Measurements from ENCODE around the gene TNNT3. TPM values are rescaled to one million over a fixed set of nuclear protein-coding genes. Genes with fewer than 3 reads are reported as not detected.

Gene TNNT3
- total RNA-seq, 1 experiment from 2014 or later = not detected

DNA sequence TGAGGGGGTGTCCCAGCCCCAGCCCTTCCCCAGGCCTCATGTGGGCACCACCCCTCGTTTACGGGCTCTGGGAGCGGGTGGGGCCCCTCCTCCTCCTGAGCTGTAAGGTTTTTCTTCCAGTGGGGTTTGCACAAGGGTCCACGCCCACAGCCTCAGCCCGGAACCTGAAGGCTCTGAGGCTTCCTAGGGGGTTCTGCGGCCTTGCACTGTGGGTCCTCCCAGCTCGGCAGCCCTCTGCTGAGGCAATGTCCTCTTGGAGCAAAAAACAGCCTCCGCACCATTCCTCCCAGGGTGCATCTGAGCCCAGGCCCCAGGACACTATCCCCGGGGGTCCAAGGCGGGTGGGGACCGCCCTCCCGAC lies 64.1 kb downstream of the TNNT3 start:
- intact Hi-C loops (cut with micrococcal nuclease; ENCODE audit: unreplicated experiment) = no loop called here
- TF ChIP-seq, protein P1, sequence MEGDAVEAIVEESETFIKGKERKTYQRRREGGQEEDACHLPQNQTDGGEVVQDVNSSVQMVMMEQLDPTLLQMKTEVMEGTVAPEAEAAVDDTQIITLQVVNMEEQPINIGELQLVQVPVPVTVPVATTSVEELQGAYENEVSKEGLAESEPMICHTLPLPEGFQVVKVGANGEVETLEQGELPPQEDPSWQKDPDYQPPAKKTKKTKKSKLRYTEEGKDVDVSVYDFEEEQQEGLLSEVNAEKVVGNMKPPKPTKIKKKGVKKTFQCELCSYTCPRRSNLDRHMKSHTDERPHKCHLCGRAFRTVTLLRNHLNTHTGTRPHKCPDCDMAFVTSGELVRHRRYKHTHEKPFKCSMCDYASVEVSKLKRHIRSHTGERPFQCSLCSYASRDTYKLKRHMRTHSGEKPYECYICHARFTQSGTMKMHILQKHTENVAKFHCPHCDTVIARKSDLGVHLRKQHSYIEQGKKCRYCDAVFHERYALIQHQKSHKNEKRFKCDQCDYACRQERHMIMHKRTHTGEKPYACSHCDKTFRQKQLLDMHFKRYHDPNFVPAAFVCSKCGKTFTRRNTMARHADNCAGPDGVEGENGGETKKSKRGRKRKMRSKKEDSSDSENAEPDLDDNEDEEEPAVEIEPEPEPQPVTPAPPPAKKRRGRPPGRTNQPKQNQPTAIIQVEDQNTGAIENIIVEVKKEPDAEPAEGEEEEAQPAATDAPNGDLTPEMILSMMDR (conservative IDR thresholded peaks at IDR 0.05) = no peak
- TF ChIP-seq EZH2 (IDR thresholded peaks at IDR 0.05; ENCODE audit: low read depth) = no peak
- no peak overlapping the region for H3K27ac ChIP-seq
- BruUV-seq (replicated peaks) = no TSS peak
- H2AFZ ChIP-seq = no peak overlapping the region
- CTCF ChIA-PET = no interaction called here
- no peaks in the 10 kb centered on the region for H3K9me3 ChIP-seq (ENCODE audit: insufficient read depth, low read depth)
- no peak overlapping the region for H3K4me2 ChIP-seq
- H3K4me1 ChIP-seq (replicated peaks; ENCODE audit: insufficient read depth) = no peaks in the 10 kb centered on the region
- no peaks in the 10 kb centered on the region for H3K36me3 ChIP-seq (ENCODE audit: low read depth)
- H3F3A ChIP-seq (ENCODE audit: insufficient read depth, low read depth) = no peaks in the 10 kb centered on the region
- no peak overlapping the region for H3K4me3 ChIP-seq
- POLR2A ChIA-PET (ENCODE audit: unreplicated experiment) = no interaction called here
- no peaks in the 10 kb centered on the region for H4K20me1 ChIP-seq (ENCODE audit: insufficient read depth)
- peak in 1 of 2 experiments; percentile 1 for DNase-seq
- H3K9me2 ChIP-seq (ENCODE audit: insufficient read depth) = no peaks in the 10 kb centered on the region
- H3K27me3 ChIP-seq (ENCODE audit: insufficient read depth, low read depth) = no peaks in the 10 kb centered on the region
- H3K79me2 ChIP-seq (ENCODE audit: low read depth) = no peaks in the 10 kb centered on the region

GRCh38 chr11:1987024-1987423 lies 67.5 kb downstream of the TNNT3 start:
- ChIA-PET POLR2A (ENCODE audit: unreplicated experiment) (interaction anchor here (0.6 to 0.9 kb wide), 2 partner anchors 18 to 1142 kb away, joined by 4 to 6 read pairs; no protein-coding TSS in a partner anchor), CTCF (interaction anchor here (0.6 kb wide), 1 partner anchor 335 kb away, joined by 5 read pairs; no protein-coding TSS in a partner anchor)
- Histone ChIP-seq H3K27me3 (ENCODE audit: insufficient read depth, low read depth) (no peaks in the 10 kb centered on the region), H3K9me3 (ENCODE audit: insufficient read depth, low read depth) (no peaks in the 10 kb centered on the region), H3K9me2 (ENCODE audit: insufficient read depth) (no peaks in the 10 kb centered on the region), H3K27ac (no peak overlapping the region), H3K4me2 (no peak overlapping the region), H3K4me3 (no peak overlapping the region), H3K4me1 (replicated peaks; ENCODE audit: insufficient read depth) (no peaks in the 10 kb centered on the region), H2AFZ (no peak overlapping the region), H4K20me1 (ENCODE audit: insufficient read depth) (no peaks in the 10 kb centered on the region), H3F3A (ENCODE audit: insufficient read depth, low read depth) (no peaks in the 10 kb centered on the region), H3K79me2 (ENCODE audit: low read depth) (no peaks in the 10 kb centered on the region), H3K36me3 (ENCODE audit: low read depth) (no peaks in the 10 kb centered on the region)
- TF ChIP-seq, protein P1 (conservative IDR thresholded peaks at IDR 0.05) = no peak
- no peak for TF ChIP-seq EZH2 (IDR thresholded peaks at IDR 0.05; ENCODE audit: low read depth)
- intact Hi-C loops (cut with micrococcal nuclease; ENCODE audit: unreplicated experiment) = no loop called here
- no peak for DNase-seq
- BruUV-seq (replicated peaks) = no TSS peak

- Histone ChIP-seq H3K4me2 (no peak overlapping the region), H3K27me3 (ENCODE audit: insufficient read depth, low read depth) (no peaks in the 10 kb centered on the region), H3K27ac (no peak overlapping the region), H3K9me3 (ENCODE audit: insufficient read depth, low read depth) (no peaks in the 10 kb centered on the region), H3K4me3 (no peak overlapping the region), H3F3A (ENCODE audit: insufficient read depth, low read depth) (no peaks in the 10 kb centered on the region), H3K9me2 (ENCODE audit: insufficient read depth) (no peaks in the 10 kb centered on the region), H4K20me1 (ENCODE audit: insufficient read depth) (no peaks in the 10 kb centered on the region), H3K4me1 (replicated peaks; ENCODE audit: insufficient read depth) (no peaks in the 10 kb centered on the region), H3K79me2 (ENCODE audit: low read depth) (no peaks in the 10 kb centered on the region), H2AFZ (no peak overlapping the region), H3K36me3 (ENCODE audit: low read depth) (no peaks in the 10 kb centered on the region)
- POLR2A ChIA-PET (ENCODE audit: unreplicated experiment) = no interaction called here
- no TSS peak for BruUV-seq (replicated peaks)
- DNase-seq = no peak
- CTCF ChIA-PET = no interaction called here
- TF ChIP-seq EZH2 (IDR thresholded peaks at IDR 0.05; ENCODE audit: low read depth) = no peak
- TF ChIP-seq, protein P1 (conservative IDR thresholded peaks at IDR 0.05) = no peak
- intact Hi-C loops (cut with micrococcal nuclease; ENCODE audit: unreplicated experiment) = no loop called here
These were observed 68.7 kb downstream of the TNNT3 start for GRCh38 chr11:1988174-1988573.

Small RNA genes lying within 50 kb of the gene (microRNA-seq; reads per million reads assigned to microRNA genes)
- gene MIR7847 (ENCODE audit: borderline number of aligned reads, borderline replicate concordance) = not detected

Other genes starting within 250 kb of the TNNT3 start
- gene KRTAP5-6, start 222.5 kb upstream of the TNNT3 start, total RNA-seq (2021) = not detected in 2 replicates
- gene IFITM10, start 169.1 kb upstream of the TNNT3 start, total RNA-seq (2021) = 4.2 and 5.5 TPM in 2 replicates
- 735 and 993 TPM in 2 replicates for gene CTSD, start 155.8 kb upstream of the TNNT3 start, total RNA-seq (2021)
- 8.9 and 12.1 TPM in 2 replicates for gene SYT8, start 84.7 kb upstream of the TNNT3 start, total RNA-seq (2021)
- 4.9 and 7.8 TPM in 2 replicates for gene TNNI2, start 80.7 kb upstream of the TNNT3 start, total RNA-seq (2021)
- 2.5 and 2.6 TPM in 2 replicates for gene LSP1, start 66.6 kb upstream of the TNNT3 start, total RNA-seq (2021)
- not detected in 2 replicates for gene PRR33, start 27.8 kb upstream of the TNNT3 start, total RNA-seq (2021)
- gene MRPL23, start 27.6 kb downstream of the TNNT3 start, total RNA-seq (2021) = 66.4 and 76.3 TPM in 2 replicates
- gene H19, start 78.1 kb downstream of the TNNT3 start, total RNA-seq (2021) = 0.26 and 0.53 TPM in 2 replicates
- gene IGF2, start 219.7 kb downstream of the TNNT3 start, total RNA-seq (2021) = 0.15 and 0.24 TPM in 2 replicates
- not detected in 2 replicates for gene INS, start 241.5 kb downstream of the TNNT3 start, total RNA-seq (2021)